PC-3 (cell line): ENCODE data around the gene ZC3H7A. TPM values are rescaled to one million over a fixed set of nuclear protein-coding genes. Genes with fewer than 3 reads are reported as not detected.

Source experiments
- ATAC-seq: fragments of 200-7000 bp; cut with Tn5 transposase; 2 replicates; pipeline ENCODE4 v1.9.1; 2020; ENCODE audit warnings: mild to moderate bottlenecking, moderate library complexity
- BruUV-seq: library from RNA; stranded (reverse); fragments of 400-500 nt; replicated peaks from 2 replicates; lab custom pipeline; 2021; lab: Mats Ljungman, UMichigan
- CTCF ChIA-PET: fragments of 300-600 bp; sonication (Branson Sonifier 250); formaldehyde crosslinking; loops from one replicate; lab custom pipeline; 2022; ENCODE audit warnings: antibody characterized with exemption; lab: Charles Lee
- POLR2A ChIA-PET: fragments of 300-600 bp; sonication (Branson Sonifier 250); formaldehyde crosslinking; loops from one replicate; lab custom pipeline; 2022; ENCODE audit warnings: antibody characterized with exemption; ENCODE audit not compliant: unreplicated experiment; lab: Charles Lee
- DNase-seq: peaks from one replicate; pipeline ENCODE4 v3.0.0-alpha.2; 2015
- H2AFZ ChIP-seq: fragments of 300-600 bp; sonication (generic); 2 replicates; pipeline ENCODE4 v1.6.0; 2016; ENCODE audit warnings: antibody characterized with exemption, low read length
- H3F3A ChIP-seq: fragments of 300-600 bp; sonication (generic); one replicate; pipeline ENCODE4 v1.6.0; 2017; ENCODE audit warnings: antibody characterized with exemption, low read length, control low read depth, mild to moderate bottlenecking; ENCODE audit not compliant: unreplicated experiment
- H3K27ac ChIP-seq: fragments of 300-600 bp; sonication (generic); 2 replicates; pipeline ENCODE4 v1.5.1; 2016; ENCODE audit warnings: mild to moderate bottlenecking, low read length
- H3K27me3 ChIP-seq: fragments of 300-600 bp; sonication (generic); 2 replicates; pipeline ENCODE4 v1.6.1; 2016; ENCODE audit warnings: low read length, mixed read lengths
- H3K36me3 ChIP-seq: fragments of 300-600 bp; sonication (generic); 2 replicates; pipeline ENCODE4 v1.6.1; 2016; ENCODE audit warnings: low read depth, mixed run types, low read length, mixed read lengths
- H3K4me1 ChIP-seq: fragments of 300-600 bp; sonication (generic); 2 replicates; pipeline ENCODE4 v1.5.1; 2016; ENCODE audit warnings: low read length; ENCODE audit not compliant: insufficient read depth
- H3K4me2 ChIP-seq: fragments of 300-600 bp; sonication (generic); 2 replicates; pipeline ENCODE4 v1.6.0; 2016; ENCODE audit warnings: low read length
- H3K4me3 ChIP-seq: fragments of 300-600 bp; sonication (generic); 2 replicates; pipeline ENCODE4 v1.5.1; 2016; ENCODE audit warnings: mild to moderate bottlenecking, low read length, mixed read lengths
- H3K79me2 ChIP-seq: fragments of 300-600 bp; sonication (generic); 2 replicates; pipeline ENCODE4 v1.6.1; 2017; ENCODE audit warnings: low read length, mixed read lengths
- H3K9ac ChIP-seq: fragments of 300-600 bp; sonication (generic); 2 replicates; pipeline ENCODE4 v1.6.0; 2016; ENCODE audit warnings: mild to moderate bottlenecking, low read length
- H3K9me2 ChIP-seq: fragments of 300-600 bp; sonication (generic); replicated peaks from 2 replicates; pipeline ENCODE4 v1.6.1; 2016; ENCODE audit warnings: mixed run types, low read length, mixed read lengths
- H3K9me3 ChIP-seq: fragments of 300-600 bp; sonication (generic); 2 replicates; pipeline ENCODE4 v1.6.1; 2016; ENCODE audit warnings: low read length, mixed read lengths
- H4K20me1 ChIP-seq: fragments of 300-600 bp; sonication (generic); 2 replicates; pipeline ENCODE4 v1.6.1; 2016; ENCODE audit warnings: low read length, mixed read lengths
- CTCF ChIP-seq: fragments of 300-600 bp; sonication (generic); conservative IDR thresholded peaks from 2 replicates; pipeline ENCODE4 v1.5.1; 2017; ENCODE audit warnings: antibody characterized with exemption, low read depth, mild to moderate bottlenecking, low read length
- EZH2 ChIP-seq: fragments of 300-600 bp; sonication (generic); IDR thresholded peaks from one replicate; pipeline ENCODE4 v1.6.1; 2017; ENCODE audit warnings: antibody characterized with exemption, mild to moderate bottlenecking, low read length; ENCODE audit not compliant: unreplicated experiment
- EZH2phosphoT487 ChIP-seq: fragments of 300-600 bp; sonication (generic); IDR thresholded peaks from 2 replicates; pipeline ENCODE4 v1.6.1; 2018; ENCODE audit warnings: mild to moderate bottlenecking, antibody characterized with exemption, low read length, borderline replicate concordance
- intact Hi-C: fragments of 100-400 bp; cut with micrococcal nuclease; formaldehyde crosslinking; loops from 2 replicates; pipeline ENCODE4 v1.9.0; 2023
- total RNA-seq: library from RNA; depleted of rRNA; stranded (reverse); fragments of >200 nt; gene quantifications from 2 replicates; pipeline ENCODE4 v1.2.3, GENCODE V29; 2014

ZC3H7A gene
- total RNA-seq, 1 experiment from 2014 or later: 21.2 TPM

GRCh38 chr16:11843861-11844260 is 46.8 kb upstream of the ZC3H7A start:
- H3F3A ChIP-seq: no peaks in the 10 kb centered on the region
- DNase-seq (no peak), ATAC-seq (no peak)
- no peaks in the 10 kb centered on the region for H3K9me2 ChIP-seq
- peaks cover 44% of the 10 kb centered on the region for H3K79me2 ChIP-seq
- no peak overlapping the region for H2AFZ ChIP-seq
- ChIA-PET POLR2A (no interaction called here), CTCF (interaction anchor here (0.6 kb wide), 1 partner anchor 261 kb away, joined by 3 read pairs; no protein-coding TSS in a partner anchor)
- peaks cover 79% of the 10 kb centered on the region for H3K36me3 ChIP-seq
- peaks cover 29% of the 10 kb centered on the region for H4K20me1 ChIP-seq
- H3K27me3 ChIP-seq: no peaks in the 10 kb centered on the region
- no peaks in the 10 kb centered on the region for H3K9me3 ChIP-seq
- no peak overlapping the region for H3K27ac ChIP-seq
- BruUV-seq: no TSS peak
- intact Hi-C loops: no loop called here
- TF ChIP-seq EZH2phosphoT487 (no peak), EZH2 (no peak), CTCF (no peak)
- H3K4me1 ChIP-seq: 0 out of 2 replicates have a peak, but pooled peaks cover 2% of the 10 kb centered on the region
- H3K4me2 ChIP-seq: no peak overlapping the region
- no peak overlapping the region for H3K4me3 ChIP-seq
- H3K9ac ChIP-seq: no peak overlapping the region

- H3K9me3 ChIP-seq: no peaks in the 10 kb centered on the region
- no peaks in the 10 kb centered on the region for H3F3A ChIP-seq
- peaks cover 75% of the 10 kb centered on the region for H3K36me3 ChIP-seq
- no peaks in the 10 kb centered on the region for H3K4me1 ChIP-seq
- no peak for DNase-seq
- no TSS peak for BruUV-seq
- H3K9me2 ChIP-seq: no peaks in the 10 kb centered on the region
- intact Hi-C loops: no loop called here
- TF ChIP-seq CTCF: no peak
- no peak for ATAC-seq
- H3K4me2 ChIP-seq: no peak overlapping the region
- no peak overlapping the region for H2AFZ ChIP-seq
- H3K9ac ChIP-seq: no peak overlapping the region
- ChIA-PET CTCF (no interaction called here), POLR2A (no interaction called here)
- peaks cover 23% of the 10 kb centered on the region for H4K20me1 ChIP-seq
- no peak overlapping the region for H3K27ac ChIP-seq
- peaks cover 38% of the 10 kb centered on the region for H3K79me2 ChIP-seq
- no peak overlapping the region for H3K4me3 ChIP-seq
- no peaks in the 10 kb centered on the region for H3K27me3 ChIP-seq
These were observed 46.1 kb upstream of the ZC3H7A start for GRCh38 chr16:11843206-11843605.

- H3K4me2 ChIP-seq: no peak overlapping the region
- ATAC-seq (no peak), DNase-seq (no peak)
- no peak overlapping the region for H3K4me3 ChIP-seq
- H3F3A ChIP-seq: no peaks in the 10 kb centered on the region
- TF ChIP-seq EZH2phosphoT487: no peak
- no peak for TF ChIP-seq EZH2
- no peak for TF ChIP-seq CTCF
- H3K9me3 ChIP-seq: no peaks in the 10 kb centered on the region
- H2AFZ ChIP-seq: no peak overlapping the region
- ChIA-PET CTCF (no interaction called here), POLR2A (interaction anchor here (0.6 kb wide), 1 partner anchor 44 kb away, joined by 3 read pairs; the partner anchor contains the start of gene ZC3H7A)
- H3K9ac ChIP-seq: no peak overlapping the region
- intact Hi-C loops: no loop called here
- peaks cover 12% of the 10 kb centered on the region; the same call in 1 of the 2 replicates for H4K20me1 ChIP-seq
- peaks cover 20% of the 10 kb centered on the region for H3K79me2 ChIP-seq
- no peaks in the 10 kb centered on the region for H3K9me2 ChIP-seq
- H3K36me3 ChIP-seq: peaks cover 75% of the 10 kb centered on the region
- H3K4me1 ChIP-seq: peaks cover 4% of the 10 kb centered on the region; the same call in 1 of the 2 replicates
- no peaks in the 10 kb centered on the region for H3K27me3 ChIP-seq
- no TSS peak for BruUV-seq
- H3K27ac ChIP-seq: no peak overlapping the region
These were observed 44.0 kb upstream of the ZC3H7A start for GRCh38 chr16:11841026-11841425.
